Endothelial cell (in vitro differentiated cells): Measurements from ENCODE around the gene PARD3. TPM values are rescaled to one million over a fixed set of nuclear protein-coding genes. Genes with fewer than 3 reads are reported as not detected.
"Not testable (repeated sequence)": the region's sequence is repeated elsewhere in the genome, so short reads cannot be mapped to it uniquely, and the experiment has no call there.

Source experiments
- DNase-seq: peaks from one replicate; pipeline ENCODE4 v3.0.0; 2021; ENCODE audit warnings: low spot score
- H3K27ac Mint-ChIP-seq: one replicate; pipeline ENCODE4 v1.8.0; 2021; ENCODE audit warnings: mixed read lengths, inconsistent platforms; ENCODE audit not compliant: unreplicated experiment
- H3K27me3 Mint-ChIP-seq: one replicate; pipeline ENCODE4 v1.8.0; 2021; ENCODE audit warnings: mild to moderate bottlenecking, moderate library complexity, mixed read lengths, inconsistent platforms; ENCODE audit not compliant: unreplicated experiment
- H3K36me3 Mint-ChIP-seq: one replicate; pipeline ENCODE4 v1.8.0; 2021; ENCODE audit warnings: mild to moderate bottlenecking, low read depth, mixed read lengths, inconsistent platforms; ENCODE audit not compliant: unreplicated experiment
- H3K4me1 Mint-ChIP-seq: one replicate; pipeline ENCODE4 v1.8.0; 2021; ENCODE audit warnings: mild to moderate bottlenecking, mixed read lengths, inconsistent platforms; ENCODE audit not compliant: unreplicated experiment
- H3K4me3 Mint-ChIP-seq: one replicate; pipeline ENCODE4 v1.8.0; 2021; ENCODE audit warnings: mild to moderate bottlenecking, mixed read lengths, inconsistent platforms; ENCODE audit not compliant: unreplicated experiment
- H3K9me3 Mint-ChIP-seq: one replicate; pipeline ENCODE4 v1.8.0; 2021; ENCODE audit warnings: mixed read lengths, inconsistent platforms; ENCODE audit not compliant: unreplicated experiment
- total RNA-seq: library from RNA; stranded (reverse); fragmentation: NEBNext Ultra II Directional; extraction: Animal tissue kit (Norgen Biotek cat#: 25700); gene quantifications from one replicate; pipeline ENCODE4 v1.2.1, GENCODE V29; 2021; ENCODE audit not compliant: unreplicated experiment
- TF ChIP-seq, protein P1 (sequence below): fragments of 200-600 bp; sonication (generic); IDR thresholded peaks from one replicate; pipeline ENCODE4 v1.5.0; 2021; ENCODE audit warnings: antibody characterized with exemption; ENCODE audit not compliant: unreplicated experiment

The PARD3 gene
- total RNA-seq, 1 donor from 2014 or later = 35.2 TPM

GRCh38 chr10:34449836-34450235, 365.3 kb downstream of the PARD3 start:
- TF ChIP-seq, protein P1, sequence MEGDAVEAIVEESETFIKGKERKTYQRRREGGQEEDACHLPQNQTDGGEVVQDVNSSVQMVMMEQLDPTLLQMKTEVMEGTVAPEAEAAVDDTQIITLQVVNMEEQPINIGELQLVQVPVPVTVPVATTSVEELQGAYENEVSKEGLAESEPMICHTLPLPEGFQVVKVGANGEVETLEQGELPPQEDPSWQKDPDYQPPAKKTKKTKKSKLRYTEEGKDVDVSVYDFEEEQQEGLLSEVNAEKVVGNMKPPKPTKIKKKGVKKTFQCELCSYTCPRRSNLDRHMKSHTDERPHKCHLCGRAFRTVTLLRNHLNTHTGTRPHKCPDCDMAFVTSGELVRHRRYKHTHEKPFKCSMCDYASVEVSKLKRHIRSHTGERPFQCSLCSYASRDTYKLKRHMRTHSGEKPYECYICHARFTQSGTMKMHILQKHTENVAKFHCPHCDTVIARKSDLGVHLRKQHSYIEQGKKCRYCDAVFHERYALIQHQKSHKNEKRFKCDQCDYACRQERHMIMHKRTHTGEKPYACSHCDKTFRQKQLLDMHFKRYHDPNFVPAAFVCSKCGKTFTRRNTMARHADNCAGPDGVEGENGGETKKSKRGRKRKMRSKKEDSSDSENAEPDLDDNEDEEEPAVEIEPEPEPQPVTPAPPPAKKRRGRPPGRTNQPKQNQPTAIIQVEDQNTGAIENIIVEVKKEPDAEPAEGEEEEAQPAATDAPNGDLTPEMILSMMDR = no peak
- DNase-seq = no peak
- Mint-ChIP-seq H3K27me3 (no peaks in the 10 kb centered on the region), H3K9me3 (no peaks in the 10 kb centered on the region), H3K4me3 (no peak overlapping the region), H3K36me3 (no peaks in the 10 kb centered on the region), H3K4me1 (peaks cover 6% of the 10 kb centered on the region), H3K27ac (no peak overlapping the region)

DNA sequence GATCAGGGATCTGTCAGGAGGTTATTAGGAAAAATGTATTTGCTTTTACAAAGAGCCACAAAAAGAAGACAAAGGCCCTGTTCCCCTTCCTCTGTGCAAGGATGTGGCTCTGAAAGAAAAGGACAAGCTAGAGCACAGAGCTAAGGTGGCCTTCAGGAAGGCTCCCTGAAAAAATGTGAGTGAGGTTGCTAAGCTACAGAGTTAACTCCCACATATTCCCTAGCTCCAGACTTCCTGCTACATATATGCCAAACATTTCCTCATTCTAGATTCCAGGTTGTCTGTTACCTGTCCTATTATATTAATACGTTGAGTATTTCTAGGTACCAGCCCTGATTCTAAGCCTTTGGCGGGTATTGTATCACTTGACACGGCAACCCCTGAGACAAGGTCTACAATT, 369.0 kb downstream of the PARD3 start:
- H3K36me3 Mint-ChIP-seq = no peaks in the 10 kb centered on the region
- H3K4me3 Mint-ChIP-seq = no peak overlapping the region
- peaks cover 1% of the 10 kb centered on the region for H3K27me3 Mint-ChIP-seq
- DNase-seq = no peak
- H3K9me3 Mint-ChIP-seq = no peaks in the 10 kb centered on the region
- H3K27ac Mint-ChIP-seq = peak overlapping the region; percentile 70
- peaks cover 6% of the 10 kb centered on the region for H3K4me1 Mint-ChIP-seq
- TF ChIP-seq, protein P1 = no peak

DNA sequence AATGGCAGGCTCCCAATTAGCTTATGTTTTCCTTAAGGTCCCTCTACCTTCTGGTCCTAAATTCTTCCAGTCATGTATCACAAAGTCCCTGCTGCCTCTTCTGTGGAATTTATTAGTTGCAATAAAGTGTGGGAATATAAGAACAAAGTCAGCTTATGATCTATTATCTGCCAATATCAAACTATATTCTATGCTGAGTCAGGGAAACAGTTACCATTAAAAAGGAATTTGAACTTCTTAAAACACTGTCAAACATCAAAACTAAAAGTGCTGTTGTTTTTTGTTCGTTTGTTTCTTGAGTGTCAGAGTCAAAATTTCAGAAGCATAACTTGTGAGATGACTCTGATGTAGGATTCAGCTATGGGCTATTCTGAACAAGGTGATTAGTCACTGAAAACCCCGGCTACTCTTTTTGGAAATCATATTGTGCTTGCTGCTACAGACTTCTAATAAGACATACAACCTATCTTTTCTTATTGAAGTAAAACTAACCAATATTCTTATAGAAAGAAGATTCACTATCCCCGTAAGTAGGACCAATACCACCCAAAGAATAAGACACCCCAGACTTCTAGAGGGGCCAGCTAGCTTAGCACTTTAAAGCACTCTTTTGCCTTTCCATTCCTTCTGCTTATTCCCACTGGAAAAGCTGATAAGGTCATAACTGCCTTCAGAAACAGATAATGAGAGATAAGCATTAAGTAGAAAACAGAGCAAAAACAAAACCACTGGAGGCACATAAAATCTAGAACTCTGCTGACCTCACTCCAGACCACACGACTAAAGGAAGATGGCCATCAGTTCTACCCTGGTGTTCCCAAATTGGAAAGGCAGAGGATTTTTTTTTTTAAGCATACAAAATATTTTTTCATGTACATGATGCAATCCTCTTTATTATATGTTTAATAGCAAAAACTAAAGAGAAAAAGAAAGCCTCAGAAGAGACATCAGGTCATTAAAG, 370.6 kb downstream of the PARD3 start:
- Mint-ChIP-seq H3K4me1 (peaks cover 6% of the 10 kb centered on the region), H3K36me3 (no peaks in the 10 kb centered on the region), H3K4me3 (no peak overlapping the region), H3K9me3 (no peaks in the 10 kb centered on the region), H3K27me3 (peaks cover 1% of the 10 kb centered on the region), H3K27ac (no peak overlapping the region)
- DNase-seq = no peak
- TF ChIP-seq, protein P1 = no peak

GRCh38 chr10:34439386-34439785, 375.7 kb downstream of the PARD3 start:
- H3K4me1 Mint-ChIP-seq, H3K9me3 Mint-ChIP-seq, H3K4me3 Mint-ChIP-seq, DNase-seq, H3K27me3 Mint-ChIP-seq, H3K27ac Mint-ChIP-seq, H3K36me3 Mint-ChIP-seq: not testable (repeated sequence)

- H3K9me3 Mint-ChIP-seq = no peaks in the 10 kb centered on the region
- H3K36me3 Mint-ChIP-seq = no peaks in the 10 kb centered on the region
- no peak overlapping the region for H3K4me3 Mint-ChIP-seq
- H3K27me3 Mint-ChIP-seq = no peaks in the 10 kb centered on the region
- no peaks in the 10 kb centered on the region for H3K4me1 Mint-ChIP-seq
- H3K27ac Mint-ChIP-seq = no peak overlapping the region
- DNase-seq = no peak
- TF ChIP-seq, protein P1 = no peak
Measured at GRCh38 chr10:34438741-34439140, 376.4 kb downstream of the PARD3 start.
